22Rv1 (cell line): ENCODE data around the gene FDPS.

Experiments used
- ZFX ChIP-seq: fragments of 450-650 bp; IDR thresholded peaks from 2 replicates; pipeline ENCODE4 v1.6.1; 2017; ENCODE audit warnings: antibody characterized with exemption, borderline replicate concordance
- TF ChIP-seq, protein P1 (sequence below): fragments of 450-650 bp; IDR thresholded peaks from 2 replicates; pipeline ENCODE4 v1.5.1; 2017; ENCODE audit warnings: mild to moderate bottlenecking

- TF ChIP-seq ZFX, result no peak
- TF ChIP-seq, protein P1, sequence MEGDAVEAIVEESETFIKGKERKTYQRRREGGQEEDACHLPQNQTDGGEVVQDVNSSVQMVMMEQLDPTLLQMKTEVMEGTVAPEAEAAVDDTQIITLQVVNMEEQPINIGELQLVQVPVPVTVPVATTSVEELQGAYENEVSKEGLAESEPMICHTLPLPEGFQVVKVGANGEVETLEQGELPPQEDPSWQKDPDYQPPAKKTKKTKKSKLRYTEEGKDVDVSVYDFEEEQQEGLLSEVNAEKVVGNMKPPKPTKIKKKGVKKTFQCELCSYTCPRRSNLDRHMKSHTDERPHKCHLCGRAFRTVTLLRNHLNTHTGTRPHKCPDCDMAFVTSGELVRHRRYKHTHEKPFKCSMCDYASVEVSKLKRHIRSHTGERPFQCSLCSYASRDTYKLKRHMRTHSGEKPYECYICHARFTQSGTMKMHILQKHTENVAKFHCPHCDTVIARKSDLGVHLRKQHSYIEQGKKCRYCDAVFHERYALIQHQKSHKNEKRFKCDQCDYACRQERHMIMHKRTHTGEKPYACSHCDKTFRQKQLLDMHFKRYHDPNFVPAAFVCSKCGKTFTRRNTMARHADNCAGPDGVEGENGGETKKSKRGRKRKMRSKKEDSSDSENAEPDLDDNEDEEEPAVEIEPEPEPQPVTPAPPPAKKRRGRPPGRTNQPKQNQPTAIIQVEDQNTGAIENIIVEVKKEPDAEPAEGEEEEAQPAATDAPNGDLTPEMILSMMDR, result no peak
Measured at GRCh38 chr1:155266553-155266952, 42.1 kb upstream of the FDPS start.
